HG02588 (cell line): ENCODE data around the gene CPED1.
"Not testable (repeated sequence)": the region's sequence is repeated elsewhere in the genome, so short reads cannot be mapped to it uniquely, and the experiment has no call there.

Experiments
- ATAC-seq: cut with Tn5 transposase; IDR thresholded peaks from one replicate; pipeline ENCODE4 v1.9.1; 2021; ENCODE audit warnings: mild to moderate bottlenecking, moderate library complexity; ENCODE audit not compliant: unreplicated experiment

CPED1 gene

DNA sequence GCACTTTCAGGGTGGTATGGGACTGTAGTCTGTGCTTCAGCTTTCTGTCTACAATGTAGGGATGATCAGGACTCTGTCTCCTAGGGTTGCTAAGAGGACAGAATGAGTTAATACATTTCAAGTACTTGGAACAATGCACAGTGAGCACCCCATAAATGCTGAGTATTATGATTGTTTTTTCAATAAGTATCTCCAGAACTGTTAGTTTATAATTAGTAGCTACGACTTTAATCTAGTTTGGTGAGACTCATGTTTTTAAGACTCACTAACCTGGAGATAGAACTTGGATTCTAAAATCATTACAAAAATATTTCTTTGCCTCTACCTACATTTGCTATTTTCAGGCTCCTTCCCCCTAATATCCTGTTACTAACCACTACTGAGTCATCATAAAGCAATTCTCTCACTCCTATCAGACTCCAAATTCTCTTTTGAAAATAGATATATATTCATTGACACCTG, 95.3 kb downstream of the CPED1 start:
- ATAC-seq, result no peak

- ATAC-seq, result no peak
Measured at GRCh38 chr7:121084256-121084655, 95.7 kb downstream of the CPED1 start.

DNA sequence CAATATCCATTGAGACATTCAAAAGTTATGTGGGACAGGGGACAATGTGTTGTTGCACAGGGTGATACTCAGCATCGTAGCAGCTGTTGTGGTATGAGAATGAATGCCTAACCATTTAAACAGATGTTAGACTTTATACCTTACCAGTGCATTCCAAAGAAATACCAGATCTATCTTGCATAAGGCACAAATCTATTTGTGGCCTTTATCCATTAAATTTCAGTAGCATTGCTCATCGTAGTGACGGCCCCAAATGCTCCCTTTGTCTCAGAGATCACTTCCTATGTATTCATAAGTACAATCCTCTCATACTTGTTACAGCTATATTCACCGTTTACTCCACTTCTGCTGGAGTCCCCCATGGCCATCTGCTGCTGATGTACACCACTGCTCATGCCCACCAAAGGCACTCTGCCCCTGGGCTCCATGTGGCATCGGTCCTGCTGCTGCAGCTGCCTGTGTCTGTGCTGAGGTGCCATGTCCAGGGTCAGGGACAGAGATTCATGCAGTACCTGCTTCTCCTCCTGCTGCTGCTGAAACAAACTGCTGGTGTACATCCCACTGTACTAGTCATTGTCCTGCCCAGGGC, 96.3 kb downstream of the CPED1 start:
- no peak for ATAC-seq

- no peak for ATAC-seq
Measured at GRCh38 chr7:121085922-121086321, 97.4 kb downstream of the CPED1 start.

GRCh38 chr7:121088870-121089269, 100.4 kb downstream of the CPED1 start:
- no peak for ATAC-seq

GRCh38 chr7:121094829-121095228, 106.3 kb downstream of the CPED1 start:
- ATAC-seq, result no peak

- ATAC-seq, result no peak
Measured at GRCh38 chr7:121097577-121097976, 109.1 kb downstream of the CPED1 start.

DNA sequence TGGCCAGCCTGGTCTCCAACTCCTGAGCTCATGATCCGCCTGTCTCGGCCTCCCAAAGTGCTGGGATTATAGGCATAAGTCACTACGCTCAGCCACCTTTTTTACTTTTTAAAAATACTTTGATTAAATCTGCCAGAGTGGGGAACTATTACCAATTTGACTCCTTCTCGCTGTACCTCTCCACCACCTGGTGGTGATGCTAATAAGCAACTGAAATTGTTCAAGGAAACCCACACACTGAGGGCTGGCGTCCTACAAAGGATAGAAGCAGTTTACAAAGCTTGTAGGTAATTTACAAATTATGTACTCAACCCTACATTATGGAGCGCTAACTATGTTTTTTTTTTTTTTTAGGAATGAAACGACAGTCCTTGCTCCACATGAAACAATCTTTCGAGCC, 111.1 kb downstream of the CPED1 start:
- no peak for ATAC-seq

DNA sequence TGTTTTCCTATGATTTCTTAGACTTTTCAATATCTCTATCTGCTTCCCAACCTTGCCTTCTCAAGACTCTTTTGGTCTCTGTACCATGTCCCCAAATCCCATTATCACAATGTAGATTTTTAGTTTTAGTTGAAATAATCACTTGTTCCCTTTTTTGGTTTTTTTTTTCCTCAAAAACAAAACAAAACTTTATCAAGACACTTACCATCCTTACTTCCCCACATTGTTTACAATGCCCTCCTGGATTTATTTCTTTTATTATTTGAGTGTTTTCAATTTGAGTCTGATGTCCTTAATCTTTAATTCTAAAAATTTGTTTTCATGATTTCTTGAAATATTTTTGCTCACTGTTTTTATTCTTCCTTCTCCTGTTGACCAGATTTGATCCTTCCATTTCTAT, 112.6 kb downstream of the CPED1 start:
- no peak for ATAC-seq

- no peak for ATAC-seq
Measured at GRCh38 chr7:121101621-121102020, 113.1 kb downstream of the CPED1 start.

DNA sequence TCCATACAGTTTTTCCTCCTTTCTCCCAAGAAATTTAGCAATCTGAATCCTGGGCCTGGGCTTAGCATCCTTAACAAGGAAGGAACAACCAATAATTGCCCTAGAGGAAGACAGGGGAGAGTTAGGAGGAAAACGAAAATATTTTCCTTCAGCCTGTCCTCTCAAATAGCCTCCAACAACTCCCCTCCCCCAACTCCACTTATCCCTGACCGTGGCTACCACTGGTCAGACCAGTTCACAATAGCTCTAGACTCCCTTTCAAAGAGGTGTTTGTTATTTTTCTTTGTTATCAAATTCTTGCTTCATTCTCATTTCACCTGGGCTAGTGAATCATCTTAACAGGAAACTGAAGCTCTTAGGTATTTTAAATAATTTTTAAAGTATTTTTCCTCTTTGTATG, 114.1 kb downstream of the CPED1 start:
- no peak for ATAC-seq

DNA sequence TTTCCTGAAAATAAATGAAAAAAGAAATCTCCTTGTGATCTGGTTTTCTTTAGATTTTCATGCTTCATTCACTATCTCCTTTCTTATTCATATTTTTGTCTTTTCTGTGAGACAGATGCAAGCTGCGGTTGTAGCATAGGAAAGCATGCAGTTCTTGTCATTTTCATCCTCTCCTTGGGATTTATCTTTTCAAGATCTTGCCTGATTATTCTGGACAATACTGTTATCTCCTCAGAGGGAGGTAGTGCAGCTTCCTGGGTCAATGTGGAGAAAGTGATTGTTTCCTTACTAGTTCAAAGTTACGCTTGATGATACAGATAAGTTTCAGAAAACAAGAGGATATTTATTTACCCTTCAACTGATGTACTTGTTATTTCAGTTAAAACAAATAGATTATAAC, 114.6 kb downstream of the CPED1 start:
- ATAC-seq, result no peak

DNA sequence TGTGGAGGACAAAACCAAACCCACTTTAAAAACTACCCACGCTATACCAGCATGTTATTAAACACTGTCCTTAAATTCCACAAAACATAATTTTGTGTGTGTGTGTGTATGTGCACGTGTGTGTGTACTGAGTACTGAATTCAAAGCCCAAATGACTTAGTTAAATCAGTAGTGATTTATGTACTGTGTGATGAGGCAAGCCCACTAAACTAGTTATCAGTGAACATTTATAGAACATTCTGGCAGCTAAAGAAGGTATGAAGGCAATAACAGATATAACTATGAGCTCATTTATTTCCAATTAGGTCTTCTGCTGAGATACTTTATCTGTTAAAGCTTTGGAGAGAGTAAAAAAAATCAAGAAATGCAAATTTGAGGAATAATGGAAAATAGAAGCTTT, 115.1 kb downstream of the CPED1 start:
- ATAC-seq, result no peak

DNA sequence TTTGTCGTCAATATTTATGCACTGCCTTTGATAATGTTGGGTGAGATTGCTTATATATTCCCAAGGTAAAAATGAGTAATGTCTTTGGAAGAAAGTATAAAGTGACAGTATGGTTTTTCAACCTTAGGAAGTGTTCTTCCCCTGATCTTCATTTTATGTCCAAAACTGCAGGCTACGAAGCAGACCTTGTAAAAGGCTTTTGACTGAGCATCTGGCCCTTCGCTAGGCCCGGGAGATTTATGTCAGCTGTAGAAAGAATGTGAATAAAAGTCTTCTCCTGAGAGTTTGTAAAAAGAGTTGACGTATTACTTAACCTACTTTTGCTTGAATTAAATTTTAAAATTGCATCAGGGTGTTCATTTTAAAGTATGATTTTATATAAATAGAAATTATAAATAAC, 116.8 kb downstream of the CPED1 start:
- ATAC-seq, result no peak

DNA sequence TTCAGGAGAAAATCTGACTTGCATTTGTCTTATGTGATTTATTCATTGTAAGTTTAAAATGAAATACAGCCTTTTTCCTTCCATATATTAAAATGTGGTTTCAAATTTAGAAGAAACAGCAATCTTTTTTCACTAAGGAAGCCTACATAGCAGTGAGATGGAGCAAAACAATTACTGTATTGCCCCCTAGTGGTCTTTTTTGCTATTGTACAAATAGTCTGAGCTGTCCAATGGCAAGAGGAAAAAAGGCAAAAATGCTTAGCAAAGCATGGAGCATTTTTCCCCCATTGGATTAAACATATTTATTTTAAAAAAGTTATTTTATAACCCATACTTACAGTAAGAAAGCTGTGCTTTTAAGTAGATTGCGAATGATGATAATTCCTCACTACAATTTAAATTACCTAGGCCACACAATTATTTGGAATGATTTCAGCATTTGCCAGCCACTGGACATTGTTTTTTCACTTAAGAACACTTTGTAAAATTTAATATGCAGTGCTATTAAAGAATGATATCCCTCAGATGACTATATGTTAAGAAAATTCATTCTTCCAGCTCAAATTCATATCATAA, 119.5 kb downstream of the CPED1 start:
- peak; percentile 96 for ATAC-seq

- ATAC-seq, result no peak
Measured at GRCh38 chr7:121109145-121109544, 120.6 kb downstream of the CPED1 start.

DNA sequence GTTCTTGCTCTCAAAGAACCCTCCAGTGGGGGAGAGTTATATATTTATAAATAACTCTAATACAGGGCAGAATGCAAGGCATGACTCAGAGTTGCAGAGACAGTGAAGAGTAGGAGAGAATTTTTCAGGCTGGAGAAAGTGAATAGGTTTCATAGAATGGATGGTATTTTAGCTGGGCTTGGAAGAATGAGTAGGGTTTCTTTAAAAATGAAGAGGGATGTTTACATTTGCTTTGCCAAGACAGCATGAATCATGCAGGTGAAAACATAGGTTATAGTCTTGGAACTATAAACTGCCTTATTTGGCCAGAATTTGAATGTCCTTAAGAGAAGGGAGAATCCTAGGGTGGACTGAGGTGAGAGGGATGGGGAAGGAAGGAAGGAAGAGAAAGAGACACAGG, 124.8 kb downstream of the CPED1 start:
- ATAC-seq, result no peak

- no peak for ATAC-seq
Measured at GRCh38 chr7:121116396-121116795, 127.9 kb downstream of the CPED1 start.

DNA sequence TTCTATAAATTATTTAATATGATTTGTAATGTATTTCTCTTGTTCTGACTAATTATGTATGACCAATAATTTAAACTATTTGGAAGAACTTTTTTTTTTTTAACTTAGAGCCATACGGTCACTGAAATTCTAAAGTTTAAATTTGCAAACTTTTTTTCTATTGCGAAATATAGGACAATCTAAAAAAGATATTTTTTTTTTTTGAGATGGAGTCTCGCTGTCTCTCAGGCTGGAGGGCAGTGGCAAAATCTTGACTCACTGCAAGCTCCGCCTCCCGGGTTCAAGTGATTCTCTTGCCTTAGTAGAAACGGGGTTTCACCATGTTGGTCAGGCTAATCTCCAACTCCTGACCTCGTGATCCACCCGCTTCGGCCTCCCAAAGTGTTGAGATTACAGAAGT, 130.5 kb downstream of the CPED1 start:
- no peak for ATAC-seq

- ATAC-seq, result no peak
Measured at GRCh38 chr7:121123032-121123431, 134.5 kb downstream of the CPED1 start.

- not testable (repeated sequence) for ATAC-seq
Measured at GRCh38 chr7:121125454-121125853, 136.9 kb downstream of the CPED1 start.

DNA sequence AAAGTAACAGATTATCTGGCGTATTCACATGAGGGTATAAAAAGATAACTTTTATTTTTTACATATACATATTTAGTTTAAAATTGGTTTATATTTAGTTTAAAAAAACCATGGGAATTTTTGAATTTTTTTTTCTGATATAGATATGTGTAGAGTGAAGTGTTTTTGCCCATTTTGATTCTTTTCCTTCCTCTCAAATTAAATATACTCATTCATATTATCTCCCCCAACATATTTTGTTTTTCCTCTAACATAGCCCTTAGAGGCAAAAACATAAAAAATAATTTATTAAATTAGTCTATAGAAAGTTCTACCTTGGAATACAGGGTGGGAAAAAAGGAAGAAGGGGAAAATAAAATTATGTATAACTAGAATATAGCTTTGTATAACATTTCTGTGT, 137.7 kb downstream of the CPED1 start:
- no peak for ATAC-seq
